HepG2 (cell line): ENCODE results near the gene IFRD1. TPM values are rescaled to one million over a fixed set of nuclear protein-coding genes. Genes with fewer than 3 reads are reported as not detected.

Experiments
- ATAC-seq: fragments of 200-7000 bp; cut with Tn5 transposase; 3 replicates; pipeline ENCODE4 v1.9.1; 2020; ENCODE audit warnings: mild to moderate bottlenecking, moderate library complexity
- BruUV-seq: library from RNA; stranded (reverse); fragments of 400-500 nt; replicated peaks from 2 replicates; lab custom pipeline; 2021; lab: Mats Ljungman, UMichigan
- CTCF ChIA-PET: fragments of 300-600 bp; formaldehyde crosslinking; extraction: SDS; loops from one replicate; lab custom pipeline; 2021; ENCODE audit warnings: low total read pairs, inconsistent platforms, low intra/inter-chr PET ratio; lab: Yijun Ruan, JAX
- POLR2A ChIA-PET: fragments of 350-600 bp; sonication (Branson Sonifier 250); formaldehyde crosslinking; loops from one replicate; lab custom pipeline; 2020; ENCODE audit warnings: antibody characterized with exemption, inconsistent platforms; lab: Yijun Ruan, JAX
- DNase-seq: peaks from one replicate; pipeline ENCODE4 v3.0.0-alpha.2; 2015; ENCODE audit warnings: low spot score
- FAIRE-seq: peaks from 3 replicates; lab custom pipeline; 2011; peaks lifted over from hg19 to GRCh38; lab: Jason Lieb, UNC
- H2AFZ ChIP-seq: one replicate; pipeline ENCODE4 v1.6.1; 2011; ENCODE audit warnings: low read length, inconsistent platforms
- H3K27ac ChIP-seq: fragments of 300-600 bp; 3 replicates; pipeline ENCODE4 v1.8.0; 2011; ENCODE audit warnings: mixed run types, mild to moderate bottlenecking, mixed read lengths, low read length, inconsistent platforms; ENCODE audit not compliant: insufficient read depth; ENCODE audit errors: extremely low read length
- H3K27me3 ChIP-seq, 2 experiments: fragments of 200-600 bp in 1 of 2; 2 replicates in 1 of 2; 3 replicates in 1 of 2; pipeline versions ENCODE4 v1.6.0 to v1.8.0; 2011; ENCODE audit warnings: low read length in 2 of 2, mild to moderate bottlenecking in 2 of 2, moderate library complexity in 2 of 2, inconsistent platforms in 1 of 2; ENCODE audit not compliant: insufficient read depth in 2 of 2, control insufficient read depth in 1 of 2
- H3K36me3 ChIP-seq, 2 experiments: fragments of 200-600 bp in 1 of 2; replicated peaks in 1 of 2; 2 replicates in 1 of 2; 3 replicates in 1 of 2; pipeline versions ENCODE4 v1.5.1 to v1.8.0; 2011; ENCODE audit warnings: low read length in 2 of 2, inconsistent platforms in 1 of 2; ENCODE audit not compliant: insufficient read depth in 2 of 2, control insufficient read depth in 1 of 2
- H3K4me1 ChIP-seq: 2 replicates; pipeline ENCODE4 v1.5.1; 2012; ENCODE audit warnings: low read length, inconsistent platforms; ENCODE audit not compliant: insufficient read depth
- H3K4me2 ChIP-seq: 2 replicates; pipeline ENCODE4 v1.6.0; 2011; ENCODE audit warnings: low read depth, low read length, inconsistent platforms
- H3K4me3 ChIP-seq, 3 experiments: fragments of 200-600 bp in 1 of 3; sonication (generic), shearing (Covaris generic) in 1 of 3; replicated peaks in 1 of 3; 2 replicates each; pipeline ENCODE4 v1.5.1; 2011 to 2016; ENCODE audit warnings: low read length in 3 of 3, inconsistent platforms in 2 of 3, low read depth in 2 of 3, mild to moderate bottlenecking in 2 of 3, control low read depth in 1 of 3, mixed read lengths in 1 of 3; ENCODE audit not compliant: insufficient read depth in 1 of 3
- H3K79me2 ChIP-seq: one replicate; pipeline ENCODE4 v1.6.1; 2011; ENCODE audit warnings: low read length, inconsistent platforms; ENCODE audit not compliant: insufficient read depth
- H3K9ac ChIP-seq: 2 replicates; pipeline ENCODE4 v1.6.0; 2011; ENCODE audit warnings: mild to moderate bottlenecking, low read depth, low read length, inconsistent platforms; ENCODE audit not compliant: insufficient read depth
- H3K9me3 ChIP-seq: 2 replicates; pipeline ENCODE4 v1.5.1; 2012; ENCODE audit warnings: mild to moderate bottlenecking, low read length
- H4K20me1 ChIP-seq: 2 replicates; pipeline ENCODE4 v1.6.0; 2011; ENCODE audit warnings: inconsistent platforms, mild to moderate bottlenecking, low read length, moderate library complexity; ENCODE audit not compliant: insufficient read depth
- GATAD1 ChIP-seq: IDR thresholded peaks from 2 replicates; pipeline ENCODE4 v1.6.1; 2016; ENCODE audit warnings: missing genetic modification reagents, missing compliant biosample characterization
- MATR3 ChIP-seq: sonication (generic); formaldehyde crosslinking; IDR thresholded peaks from 2 replicates; pipeline ENCODE4 v1.4.0; 2020; ENCODE audit warnings: missing genetic modification reagents
- NRL ChIP-seq: sonication (generic); formaldehyde crosslinking; IDR thresholded peaks from 2 replicates; pipeline ENCODE4 v1.5.0; 2020; ENCODE audit warnings: missing genetic modification reagents, mild to moderate bottlenecking, moderate library complexity, borderline replicate concordance
- RFX1 ChIP-seq: fragments of 450-650 bp; IDR thresholded peaks from 2 replicates; pipeline ENCODE4 v1.6.1; 2017
- RORA ChIP-seq: sonication (generic); formaldehyde crosslinking; IDR thresholded peaks from 2 replicates; pipeline ENCODE4 v1.5.0; 2020; ENCODE audit warnings: mild to moderate bottlenecking, missing genetic modification reagents, moderate library complexity
- ZFP82 ChIP-seq: sonication (generic); formaldehyde crosslinking; IDR thresholded peaks from 2 replicates; pipeline ENCODE4 v1.5.1; 2020; ENCODE audit warnings: mild to moderate bottlenecking, missing genetic modification reagents, borderline replicate concordance
- ZNF816 ChIP-seq: sonication (generic); formaldehyde crosslinking; IDR thresholded peaks from 2 replicates; pipeline ENCODE4 v1.8.0; 2022; ENCODE audit warnings: missing genetic modification reagents, mild to moderate bottlenecking, borderline replicate concordance
- ZSCAN9 ChIP-seq: IDR thresholded peaks from 2 replicates; pipeline ENCODE4 v1.6.1; 2016; ENCODE audit warnings: borderline replicate concordance
- WGBS: methylation state at CpG from one replicate; pipeline ENCODE4 v1.1.6; 2017; ENCODE audit warnings: low lambda C conversion rate; 5-methylcytosine and 5-hydroxymethylcytosine counted together
- in situ Hi-C: cut with HindIII; loops from 2 replicates; pipeline ENCODE4 v1.10.0; 2017; ENCODE audit warnings: low pct_unique_long_range_greater_than_20kb; ENCODE audit not compliant: extremely low pct_ligation_motif_present
- intact Hi-C: fragments of 100-400 bp; cut with micrococcal nuclease; formaldehyde crosslinking; loops from one replicate; pipeline ENCODE4 v1.10.0; 2022; ENCODE audit not compliant: unreplicated experiment
- polyA plus RNA-seq, 8 experiments: library from polyadenylated mRNA; depleted of rRNA in 3 of 8; stranded (reverse) in 7 of 8; unstranded in 1 of 8; fragments of >200 nt; fragmentation: Illumina TruSeq in 4 of 8; extraction: Trizol in 4 of 8; gene quantifications; 2 replicates each; pipeline versions ENCODE4 v1.2.1 to v1.2.3, GENCODE V29; 2011 to 2016; ENCODE audit warnings: low read depth in 4 of 8, missing spikeins in 1 of 8, mixed read lengths in 1 of 8; ENCODE audit not compliant: insufficient read depth in 1 of 8
- total RNA-seq, 5 experiments: library from RNA; depleted of rRNA; stranded (reverse); fragments of >200 nt; fragmentation: Illumina TruSeq; extraction: Trizol; gene quantifications; 2 replicates each; pipeline ENCODE4 v1.2.3, GENCODE V29; 2016; ENCODE audit warnings: low read depth in 1 of 5
- TF ChIP-seq, protein P1 (sequence below): sonication (generic); formaldehyde crosslinking; IDR thresholded peaks from 2 replicates; pipeline ENCODE4 v1.8.1; 2023; ENCODE audit warnings: mild to moderate bottlenecking, missing genetic modification reagents

Gene IFRD1
- total and polyA plus RNA-seq, 2 of the 13 experiments (the other 11 are each of a cell fraction or from before 2014, with no cell fraction given) = 50.9 to 55.5 TPM

DNA sequence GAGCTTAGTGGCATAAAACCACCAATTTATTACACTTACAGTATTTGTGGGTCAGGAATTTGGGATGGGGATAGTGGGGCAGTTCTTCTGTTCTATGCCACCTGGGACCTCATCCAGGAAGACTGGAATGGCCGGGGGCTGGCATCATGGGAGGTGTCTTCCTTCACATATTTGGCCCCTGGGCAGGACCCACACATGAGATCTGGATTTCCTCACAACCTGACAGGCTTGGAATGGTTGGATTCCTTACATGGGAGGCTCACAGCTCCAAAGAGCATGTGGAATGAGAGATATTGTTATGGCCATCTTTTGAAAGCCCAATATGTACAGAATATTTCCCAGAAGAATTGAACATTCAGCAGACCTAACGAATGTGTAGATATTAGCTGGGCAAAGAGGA, 52.4 kb downstream of the IFRD1 start:
- in situ Hi-C loops = no loop called here
- intact Hi-C loops = no loop called here
- no TSS peak for BruUV-seq

DNA sequence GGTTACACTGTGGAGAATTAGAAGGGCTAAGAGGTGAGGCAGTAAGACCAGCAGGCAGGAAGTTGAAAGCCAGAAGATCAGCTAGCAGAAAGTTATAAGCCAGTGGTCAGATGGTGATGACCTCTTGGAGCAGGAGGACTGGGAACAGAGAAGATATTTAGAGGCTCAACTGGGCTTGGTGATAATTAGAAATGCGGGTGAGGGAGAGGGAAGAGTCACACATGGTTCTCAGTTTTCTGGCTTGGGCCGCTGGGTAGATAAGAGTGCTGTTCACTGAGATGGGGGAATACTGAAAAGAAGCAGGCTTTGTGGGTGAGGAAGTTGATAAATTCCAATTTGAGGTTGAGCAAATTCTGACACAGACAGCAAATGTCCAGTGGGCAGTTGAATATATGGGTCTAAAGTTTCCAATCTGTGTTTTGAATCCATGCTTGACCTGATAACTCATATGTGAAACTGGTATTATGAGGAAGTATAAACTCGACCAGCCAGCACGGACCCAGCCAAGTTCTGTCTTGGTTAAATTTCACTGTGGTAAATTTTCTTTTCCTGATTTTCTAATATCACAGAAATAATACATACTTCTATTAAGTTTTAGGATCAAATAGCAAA, 53.2 kb downstream of the IFRD1 start:
- BruUV-seq = no TSS peak
- Histone ChIP-seq H4K20me1 (no peaks in the 10 kb centered on the region), H2AFZ (no peak overlapping the region), H3K27me3 (peaks cover 1 to 11% of the 10 kb centered on the region in 2 experiments; a peak in 3 of 5 replicates), H3K4me3 (no peak overlapping the region), H3K79me2 (no peaks in the 10 kb centered on the region), H3K36me3 (no peaks in the 10 kb centered on the region), H3K9ac (no peak overlapping the region), H3K4me2 (no peak overlapping the region), H3K9me3 (no peaks in the 10 kb centered on the region), H3K4me1 (peaks cover 32% of the 10 kb centered on the region), H3K27ac (no peak overlapping the region)
- 31% methylated on average over 4 of the region's 4 CpGs for WGBS
- ATAC-seq (no peak), FAIRE-seq (no peak), DNase-seq (no peak)
- intact Hi-C loops = no loop called here
- CTCF ChIA-PET = no interaction called here
- POLR2A ChIA-PET = no interaction called here
- in situ Hi-C loops = no loop called here
- TF ChIP-seq ZNF816 (CRISPR knock-in tag) (no peak), MATR3 (CRISPR knock-in tag) (no peak), NRL (CRISPR knock-in tag) (no peak), RFX1 (no peak)

More for the DNA sequence above, 52.4 kb downstream of the IFRD1 start:
- Histone ChIP-seq H3K4me1 (peaks cover 28% of the 10 kb centered on the region), H3K9me3 (no peaks in the 10 kb centered on the region), H2AFZ (no peak overlapping the region), H3K9ac (no peak overlapping the region)
- no peak for DNase-seq
- 25% methylated on average over 2 of the region's 2 CpGs for WGBS
- TF ChIP-seq ZSCAN9 (CRISPR knock-in tag) (no peak), ZFP82 (CRISPR knock-in tag) (no peak), RORA (no peak), GATAD1 (CRISPR knock-in tag) (no peak)
- TF ChIP-seq, protein P1, sequence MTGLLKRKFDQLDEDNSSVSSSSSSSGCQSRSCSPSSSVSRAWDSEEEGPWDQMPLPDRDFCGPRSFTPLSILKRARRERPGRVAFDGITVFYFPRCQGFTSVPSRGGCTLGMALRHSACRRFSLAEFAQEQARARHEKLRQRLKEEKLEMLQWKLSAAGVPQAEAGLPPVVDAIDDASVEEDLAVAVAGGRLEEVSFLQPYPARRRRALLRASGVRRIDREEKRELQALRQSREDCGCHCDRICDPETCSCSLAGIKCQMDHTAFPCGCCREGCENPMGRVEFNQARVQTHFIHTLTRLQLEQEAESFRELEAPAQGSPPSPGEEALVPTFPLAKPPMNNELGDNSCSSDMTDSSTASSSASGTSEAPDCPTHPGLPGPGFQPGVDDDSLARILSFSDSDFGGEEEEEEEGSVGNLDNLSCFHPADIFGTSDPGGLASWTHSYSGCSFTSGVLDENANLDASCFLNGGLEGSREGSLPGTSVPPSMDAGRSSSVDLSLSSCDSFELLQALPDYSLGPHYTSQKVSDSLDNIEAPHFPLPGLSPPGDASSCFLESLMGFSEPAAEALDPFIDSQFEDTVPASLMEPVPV (CRISPR knock-in tag) = no peak
- TF ChIP-seq, all 625 proteins: peak for 0
- ChIA-PET POLR2A (no interaction called here), CTCF (no interaction called here)
- FAIRE-seq = no peak
- no peaks in the 10 kb centered on the region for H3K79me2 ChIP-seq
- no peak for ATAC-seq
- no peak overlapping the region for H3K4me3 ChIP-seq
- no peaks in the 10 kb centered on the region for H4K20me1 ChIP-seq
- peaks cover 1 to 10% of the 10 kb centered on the region in 2 experiments; a peak in 3 of 5 replicates for H3K27me3 ChIP-seq
- no peaks in the 10 kb centered on the region for H3K36me3 ChIP-seq
- no peak overlapping the region for H3K27ac ChIP-seq
- H3K4me2 ChIP-seq = no peak overlapping the region
